Esophagus muscularis mucosa (tissue), 4 donors: ENCODE measurements around the gene GGTLC2. TPM values are rescaled to one million over a fixed set of nuclear protein-coding genes. Genes with fewer than 3 reads are reported as not detected.

Experiments
- DNase-seq: peaks from one replicate; pipeline ENCODE4 v3.0.0-alpha.2; 2017; ENCODE audit errors: extremely low spot score
- H3K27ac ChIP-seq, 4 donors: fragments of 200-600 bp; sonication (generic); replicated peaks in 1 of 4; 1 replicate in 3 of 4; 2 replicates in 1 of 4; pipeline ENCODE4 v1.5.1; 2016 to 2019; ENCODE audit warnings: mild to moderate bottlenecking in 1 of 4
- H3K27me3 ChIP-seq, 4 donors: fragments of 200-600 bp; sonication (generic); one replicate each; pipeline versions ENCODE4 v1.5.1 to v1.6.0; 2016 to 2019
- H3K36me3 ChIP-seq, 4 donors: fragments of 200-600 bp; sonication (generic); one replicate each; pipeline ENCODE4 v1.5.1; 2016 to 2019
- H3K4me1 ChIP-seq, 4 donors: fragments of 200-600 bp; sonication (generic); one replicate each; pipeline ENCODE4 v1.5.1; 2016 to 2019
- H3K4me3 ChIP-seq, 4 donors: fragments of 200-600 bp; sonication (generic); 1 replicate in 2 of 4; 2 replicates in 2 of 4; pipeline ENCODE4 v1.5.1; 2016 to 2019; ENCODE audit warnings: mild to moderate bottlenecking in 4 of 4, moderate library complexity in 1 of 4
- H3K9me3 ChIP-seq, 4 donors: fragments of 200-600 bp; sonication (generic); 1 replicate in 3 of 4; 2 replicates in 1 of 4; pipeline ENCODE4 v1.5.1; 2016 to 2019
- EP300 ChIP-seq: sonication (generic); formaldehyde crosslinking; IDR thresholded peaks from one replicate; pipeline ENCODE4 v1.6.1; 2017; ENCODE audit warnings: antibody characterized with exemption
- POLR2A ChIP-seq: fragments of 450-650 bp; IDR thresholded peaks from one replicate; pipeline ENCODE4 v1.6.1; 2017; ENCODE audit warnings: antibody characterized with exemption, moderate library complexity, mild to moderate bottlenecking, low read depth
- POLR2AphosphoS5 ChIP-seq, 2 donors: sonication (generic); formaldehyde crosslinking; IDR thresholded peaks; one replicate each; pipeline ENCODE4 v1.6.1; 2017; ENCODE audit warnings: antibody characterized with exemption in 2 of 2
- WGBS: methylation state at CpG from one replicate; pipeline ENCODE4 v1.1.5; 2018; 5-methylcytosine and 5-hydroxymethylcytosine counted together
- intact Hi-C: fragments of 100-400 bp; cut with DNase I; formaldehyde crosslinking; loops from one replicate; pipeline ENCODE4 v1.15.1; 2023
- small RNA-seq, 3 donors: library from RNA; depleted of rRNA; stranded (forward); fragments of <200 nt; gene quantifications; one replicate each; pipeline ENCODE3, GENCODE V24; 2016
- total RNA-seq, 4 donors: library from RNA; depleted of rRNA; stranded (reverse); fragments of >200 nt; gene quantifications; one replicate each; pipeline versions ENCODE4 v1.1.0 to v1.2.1, GENCODE V29; 2016
- TF ChIP-seq, protein P1 (sequence below), 3 experiments: fragments of 200-600 bp in 2 of 3; fragments of 450-650 bp in 1 of 3; sonication (generic) in 2 of 3; IDR thresholded peaks; one replicate each; pipeline ENCODE4 v1.5.1; 2017 to 2019; ENCODE audit warnings: antibody characterized with exemption in 3 of 3, mild to moderate bottlenecking in 2 of 3, moderate library complexity in 1 of 3

GGTLC2 gene
- total RNA-seq, 4 donors from 2014 or later: not detected

DNA sequence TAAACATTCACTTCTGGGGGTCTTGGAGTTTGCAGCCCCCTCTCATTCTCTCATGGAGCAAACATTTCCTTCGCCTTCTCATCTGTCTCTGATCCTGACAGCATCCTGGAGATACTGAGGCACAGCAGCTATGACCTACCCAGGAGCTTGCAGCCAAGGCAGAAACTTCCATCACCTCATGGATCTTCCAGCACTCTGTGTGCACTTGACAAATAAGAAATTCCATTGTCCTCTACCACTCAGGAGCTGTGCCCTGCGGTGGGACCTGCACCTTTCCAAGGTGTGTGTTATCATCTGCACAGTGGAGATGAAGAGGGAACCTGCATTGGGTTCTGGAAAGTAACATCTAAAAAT is 49.1 kb downstream of the GGTLC2 start:
- WGBS: 93% methylated on average over 2 of the region's 2 CpGs
- TF ChIP-seq EP300 (no peak), POLR2A (no peak), POLR2AphosphoS5 (IDR thresholded peaks at IDR 0.05) (no peak)
- TF ChIP-seq, protein P1, sequence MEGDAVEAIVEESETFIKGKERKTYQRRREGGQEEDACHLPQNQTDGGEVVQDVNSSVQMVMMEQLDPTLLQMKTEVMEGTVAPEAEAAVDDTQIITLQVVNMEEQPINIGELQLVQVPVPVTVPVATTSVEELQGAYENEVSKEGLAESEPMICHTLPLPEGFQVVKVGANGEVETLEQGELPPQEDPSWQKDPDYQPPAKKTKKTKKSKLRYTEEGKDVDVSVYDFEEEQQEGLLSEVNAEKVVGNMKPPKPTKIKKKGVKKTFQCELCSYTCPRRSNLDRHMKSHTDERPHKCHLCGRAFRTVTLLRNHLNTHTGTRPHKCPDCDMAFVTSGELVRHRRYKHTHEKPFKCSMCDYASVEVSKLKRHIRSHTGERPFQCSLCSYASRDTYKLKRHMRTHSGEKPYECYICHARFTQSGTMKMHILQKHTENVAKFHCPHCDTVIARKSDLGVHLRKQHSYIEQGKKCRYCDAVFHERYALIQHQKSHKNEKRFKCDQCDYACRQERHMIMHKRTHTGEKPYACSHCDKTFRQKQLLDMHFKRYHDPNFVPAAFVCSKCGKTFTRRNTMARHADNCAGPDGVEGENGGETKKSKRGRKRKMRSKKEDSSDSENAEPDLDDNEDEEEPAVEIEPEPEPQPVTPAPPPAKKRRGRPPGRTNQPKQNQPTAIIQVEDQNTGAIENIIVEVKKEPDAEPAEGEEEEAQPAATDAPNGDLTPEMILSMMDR (IDR thresholded peaks at IDR 0.05): no peak
- no peaks in the 10 kb centered on the region for H3K4me1 ChIP-seq
- no peaks in the 10 kb centered on the region for H3K9me3 ChIP-seq
- no peak for DNase-seq
- H3K36me3 ChIP-seq: no peaks in the 10 kb centered on the region
- H3K4me3 ChIP-seq: no peak overlapping the region
- H3K27me3 ChIP-seq: peaks cover 0 to 9% (median 0%) of the 10 kb centered on the region in 4 donors
- H3K27ac ChIP-seq: no peak overlapping the region
- intact Hi-C loops: no loop called here

DNA sequence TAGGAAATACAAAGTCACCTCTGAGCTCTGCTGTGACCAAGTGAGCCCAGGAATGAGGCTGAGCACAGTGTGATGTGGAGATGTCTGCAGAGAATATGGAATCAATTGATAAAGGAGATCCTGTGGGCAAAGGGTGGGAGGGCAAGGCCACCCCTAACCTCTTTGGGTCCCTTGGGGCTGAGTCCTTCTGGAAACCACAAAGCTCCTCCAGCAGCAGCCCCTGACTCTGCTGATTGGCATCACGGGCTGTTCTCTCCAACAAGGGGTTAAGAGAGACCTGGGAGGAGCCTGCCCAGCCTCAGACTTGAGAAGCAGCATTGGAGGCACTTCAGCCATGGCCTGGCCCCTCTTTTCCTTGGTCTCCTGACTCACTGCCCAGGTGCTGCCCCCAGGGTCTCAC is 49.7 kb downstream of the GGTLC2 start:
- no peak for TF ChIP-seq EP300
- TF ChIP-seq POLR2A: no peak
- TF ChIP-seq, protein P1 (IDR thresholded peaks at IDR 0.05): no peak
- no peak for TF ChIP-seq POLR2AphosphoS5 (IDR thresholded peaks at IDR 0.05)
- H3K36me3 ChIP-seq: no peaks in the 10 kb centered on the region
- no peaks in the 10 kb centered on the region for H3K4me1 ChIP-seq
- H3K4me3 ChIP-seq: no peak overlapping the region
- intact Hi-C loops: no loop called here
- DNase-seq: no peak
- H3K27me3 ChIP-seq: peaks cover 0 to 9% (median 0%) of the 10 kb centered on the region in 4 donors
- H3K9me3 ChIP-seq: no peaks in the 10 kb centered on the region
- H3K27ac ChIP-seq: no peak overlapping the region
- WGBS: 67% methylated on average over 1 of the region's 1 CpG

DNA sequence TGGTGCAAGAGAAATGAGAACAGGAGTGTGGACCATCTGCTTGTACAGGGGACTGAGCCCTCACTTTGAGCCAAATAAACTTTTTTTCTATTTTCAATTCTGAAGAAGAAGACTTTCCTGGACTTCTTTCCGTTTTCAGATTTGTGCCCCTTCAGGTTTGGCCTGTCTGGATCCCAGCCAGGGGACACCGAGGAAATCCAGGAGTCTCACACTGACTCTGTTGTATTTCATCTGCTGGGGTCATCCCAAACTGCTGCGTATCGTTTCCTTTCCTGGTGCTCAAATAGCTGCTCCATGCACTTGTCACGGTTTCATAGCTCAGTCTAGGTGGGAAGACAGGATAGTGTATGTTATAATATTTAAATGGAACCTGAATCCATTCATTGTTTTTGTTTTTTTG is 51.7 kb downstream of the GGTLC2 start:
- TF ChIP-seq, protein P1 (IDR thresholded peaks at IDR 0.05): no peak
- TF ChIP-seq POLR2AphosphoS5 (IDR thresholded peaks at IDR 0.05): no peak
- no peak for TF ChIP-seq POLR2A
- no peak for TF ChIP-seq EP300
- 82% methylated on average over 5 of the region's 5 CpGs for WGBS
- Histone ChIP-seq H3K9me3 (no peaks in the 10 kb centered on the region), H3K27me3 (peaks cover 0 to 9% (median 0%) of the 10 kb centered on the region in 4 donors), H3K36me3 (no peaks in the 10 kb centered on the region), H3K4me3 (no peak overlapping the region), H3K4me1 (no peaks in the 10 kb centered on the region), H3K27ac (no peak overlapping the region)
- intact Hi-C loops: no loop called here
- no peak for DNase-seq

Small RNA genes lying within 50 kb of the gene (small RNA-seq; reads per million reads assigned to genes)
- gene AC244250.2 (0 reads per million in 3 donors), gene IGLV3-29 (0 reads per million in 3 donors), gene IGLVVI-25-1 (0 reads per million in 3 donors)

Other genes with a start within 250 kb of the GGTLC2 start
- under 1 TPM; 0.33 to 0.71 (median 0.55) TPM for gene ZNF280B, start 135.9 kb upstream of the GGTLC2 start, total RNA-seq
- not detected for gene ZNF280A, start 124.3 kb upstream of the GGTLC2 start, total RNA-seq
- gene PRAME, start 85.3 kb upstream of the GGTLC2 start, total RNA-seq: not detected
- gene IGLL5, start 243.2 kb downstream of the GGTLC2 start, total RNA-seq: 1 to 10 TPM in 1 of 4 donors, under 1 TPM in 2, not detected in 1; 0.39 to 1.3 (median 0.80) TPM